ENCODE results near the gene CLIP2.
"Not testable (repeated sequence)": the region's sequence is repeated elsewhere in the genome, so short reads cannot be mapped to it uniquely, and the experiment has no call there.

Gene CLIP2

GRCh38 chr7:74407958-74408357, 118.8 kb downstream of the CLIP2 start:
- no peak for DNase-seq

DNA sequence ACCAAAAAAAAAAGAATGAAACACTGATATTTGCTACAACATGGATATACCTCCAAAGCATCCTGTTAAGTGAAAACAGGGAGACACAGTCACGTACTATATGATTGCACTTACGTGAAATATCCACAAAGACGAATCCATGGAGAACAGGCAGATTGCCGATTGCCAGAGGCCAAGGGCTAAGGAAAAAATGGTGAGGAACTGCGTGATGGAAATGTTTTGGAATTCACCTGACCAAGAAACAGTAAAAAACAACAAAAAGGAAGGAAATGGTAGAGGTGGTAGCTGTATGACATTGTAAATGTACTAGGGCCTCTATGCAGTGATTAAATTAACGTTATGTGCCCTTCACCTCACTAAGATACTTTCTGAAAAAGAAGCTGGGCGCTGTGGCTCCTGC, 120.4 kb downstream of the CLIP2 start:
- DNase-seq = no peak

DNA sequence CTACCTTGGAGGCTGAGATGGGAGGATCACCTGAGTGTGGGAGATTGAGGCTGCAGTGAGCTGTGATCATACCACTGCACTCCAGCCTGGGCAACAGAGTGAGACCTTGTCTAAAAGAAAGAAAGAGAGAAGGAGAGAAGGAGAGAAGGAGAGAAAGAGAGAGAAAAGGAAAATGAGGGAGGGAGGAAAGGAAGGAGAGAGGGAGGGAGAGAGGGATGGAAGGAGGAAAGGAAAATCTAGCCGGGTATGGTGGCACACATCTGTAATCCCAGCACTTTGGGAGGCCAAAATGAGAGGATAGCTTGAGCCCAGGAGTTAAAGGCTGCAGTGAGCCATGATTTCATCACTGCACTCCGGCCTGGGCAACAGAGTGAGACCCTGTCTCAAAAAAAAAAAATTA, 121.6 kb downstream of the CLIP2 start:
- no peak for DNase-seq

DNA sequence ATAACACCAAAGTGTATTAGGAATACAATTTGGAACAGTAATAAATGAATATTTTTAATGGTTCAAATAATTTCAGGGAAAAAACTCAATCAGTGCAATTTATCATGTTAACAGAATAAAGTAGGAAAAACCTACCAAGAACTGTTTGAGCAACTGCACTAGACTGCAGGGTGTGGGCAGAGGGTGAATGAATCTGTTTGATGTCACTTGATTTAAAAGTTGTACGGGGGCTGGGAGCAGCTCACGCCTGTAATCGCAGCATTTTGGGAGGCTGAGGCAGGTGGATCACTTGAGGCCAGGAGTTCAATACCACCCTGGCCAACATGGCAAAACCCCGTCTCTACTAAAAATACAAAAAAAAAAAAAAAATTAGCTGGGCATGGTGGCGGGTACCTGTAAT, 122.4 kb downstream of the CLIP2 start:
- DNase-seq = not testable (repeated sequence)

DNA sequence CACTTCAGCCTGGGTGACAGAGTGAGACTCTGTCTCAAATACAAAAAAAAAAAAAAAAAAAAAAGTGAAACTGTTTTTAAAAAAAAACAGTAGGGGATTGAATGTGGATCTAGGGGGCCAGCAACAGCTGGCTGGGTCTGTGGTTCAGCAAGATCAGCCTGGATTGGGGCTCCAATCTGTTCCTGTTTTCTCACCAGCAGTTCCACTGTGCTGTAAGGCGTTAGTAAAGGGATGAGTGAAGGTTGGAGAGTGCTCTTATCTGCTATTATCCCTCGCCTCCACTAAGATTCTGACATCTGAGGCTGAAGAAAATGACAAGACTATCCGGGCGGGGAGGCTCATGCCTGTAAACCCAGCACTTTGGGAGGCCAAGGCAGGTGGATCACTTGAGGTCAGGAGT, 122.8 kb downstream of the CLIP2 start:
- DNase-seq = no peak

GRCh38 chr7:74412603-74413002, 123.4 kb downstream of the CLIP2 start:
- no peak for DNase-seq

DNA sequence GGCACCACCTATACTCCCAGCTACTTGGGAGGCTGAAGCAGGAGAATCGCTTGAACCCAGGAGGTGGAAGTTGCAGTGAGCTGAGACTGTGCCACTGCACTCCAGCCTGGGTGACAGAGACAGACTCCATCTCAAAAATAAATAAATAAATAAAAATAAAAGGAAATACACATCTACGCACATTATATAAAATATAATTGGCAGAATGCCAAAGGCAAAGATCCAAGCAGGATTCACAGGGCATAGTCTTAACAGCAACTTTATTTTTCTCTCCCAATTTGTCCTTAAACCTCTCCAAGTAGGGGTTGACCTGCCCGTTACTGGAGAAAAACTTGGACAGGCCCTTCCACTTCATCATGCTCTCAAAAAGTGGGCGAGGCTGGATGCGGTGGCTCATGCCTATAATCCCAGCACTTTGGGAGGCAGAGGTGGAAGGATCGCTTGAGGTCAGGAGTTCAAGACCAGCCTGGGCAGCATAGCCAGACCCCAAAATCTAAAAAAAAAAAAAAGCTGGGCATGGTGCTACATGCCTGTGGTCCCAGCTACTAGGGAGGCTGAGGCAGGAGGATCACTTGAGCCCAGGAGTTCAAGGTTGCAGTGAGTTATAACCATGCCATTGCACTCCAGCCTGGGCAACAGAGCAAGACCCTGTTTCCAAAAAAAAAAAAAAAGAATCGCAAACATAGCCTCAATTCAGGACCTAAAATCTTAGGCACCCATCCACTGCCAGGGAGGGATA, 125.6 kb downstream of the CLIP2 start:
- not testable (repeated sequence) for DNase-seq

GRCh38 chr7:74417419-74417971, 128.3 kb downstream of the CLIP2 start:
- peak; percentile 39 for DNase-seq

DNA sequence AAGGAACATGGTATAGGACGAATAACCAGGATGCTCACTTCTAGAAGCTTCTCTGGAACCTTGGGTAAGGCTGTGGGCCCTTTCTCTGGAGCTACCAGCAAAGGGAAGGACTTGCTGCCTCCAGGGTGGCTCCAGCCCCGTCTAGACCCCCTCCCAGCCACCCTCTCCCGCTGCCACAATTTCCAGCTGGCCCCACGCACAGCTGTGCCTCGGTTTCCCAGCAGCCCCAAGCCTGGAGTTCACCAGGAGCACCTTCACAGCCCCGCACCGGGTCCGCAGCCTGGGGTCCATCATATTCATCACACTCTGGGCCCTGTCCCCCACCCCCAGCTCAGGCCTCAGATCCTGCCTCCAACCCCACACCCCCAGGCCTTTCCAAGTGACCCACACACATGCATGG, 128.9 kb downstream of the CLIP2 start:
- DNase-seq = no peak

DNA sequence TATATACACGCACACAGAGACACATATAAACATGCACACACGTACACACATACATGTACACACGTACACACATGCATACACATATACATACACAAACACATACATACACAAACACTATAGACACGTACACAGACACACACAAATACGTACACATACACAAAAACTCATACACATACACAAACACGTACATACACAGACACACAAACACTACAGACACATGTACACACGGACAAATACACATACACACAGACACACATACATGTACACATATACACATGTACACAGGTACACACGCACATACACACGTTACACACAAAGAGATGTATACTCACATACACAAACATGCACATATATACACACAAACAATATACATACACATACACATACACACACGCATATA, 129.3 kb downstream of the CLIP2 start:
- no peak for DNase-seq

GRCh38 chr7:74419232-74419631, 130.0 kb downstream of the CLIP2 start:
- DNase-seq = not testable (repeated sequence)

GRCh38 chr7:74420006-74420405, 130.8 kb downstream of the CLIP2 start:
- no peak for DNase-seq

DNA sequence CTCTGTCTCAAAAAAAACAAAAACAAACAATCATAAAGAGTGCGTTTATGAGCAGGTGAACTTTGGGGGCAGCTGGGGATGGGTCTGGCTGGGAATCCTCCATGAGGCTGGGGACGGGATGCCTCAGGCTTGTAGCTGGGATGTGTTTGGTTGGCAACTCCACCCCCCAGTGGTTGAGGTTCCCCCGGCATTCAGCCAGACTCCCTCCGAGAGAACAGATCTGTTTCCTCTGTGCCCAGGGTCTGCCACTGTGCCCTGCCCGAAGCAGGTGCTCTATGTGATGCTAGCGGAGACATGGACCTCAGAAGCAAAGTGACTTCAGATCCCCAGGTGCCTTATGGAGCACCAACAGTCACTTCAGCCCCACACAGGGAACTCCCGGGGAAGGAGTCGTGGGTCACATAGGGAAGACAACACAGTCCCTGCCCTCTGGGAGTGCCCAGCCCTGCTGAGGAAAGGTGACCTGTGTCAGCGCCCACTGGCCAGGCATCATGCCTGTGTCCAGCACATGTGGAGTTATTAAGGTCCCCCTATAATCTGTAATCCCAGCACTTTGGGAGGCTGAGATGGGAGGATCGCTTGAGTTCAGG, 135.2 kb downstream of the CLIP2 start:
- no peak for DNase-seq

DNA sequence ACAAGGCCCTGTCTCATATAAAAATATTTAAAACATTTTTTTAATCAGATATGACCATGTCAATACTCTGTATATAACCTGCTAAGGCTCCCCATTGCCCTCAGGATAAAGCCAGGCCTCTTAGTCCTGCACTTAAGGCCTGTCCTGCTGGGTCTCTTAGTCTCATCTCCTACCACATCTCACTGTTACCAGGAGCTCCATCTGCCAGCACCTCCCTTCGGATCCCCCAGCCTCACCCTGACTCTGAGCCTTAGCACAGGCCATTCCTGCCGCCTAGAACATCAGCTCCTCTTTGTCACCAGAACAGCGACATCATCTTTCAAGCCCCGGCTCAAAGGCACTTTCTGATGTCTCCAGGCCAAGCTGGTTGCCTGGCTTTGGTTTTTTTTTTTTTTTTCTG, 138.8 kb downstream of the CLIP2 start:
- no peak for DNase-seq

DNA sequence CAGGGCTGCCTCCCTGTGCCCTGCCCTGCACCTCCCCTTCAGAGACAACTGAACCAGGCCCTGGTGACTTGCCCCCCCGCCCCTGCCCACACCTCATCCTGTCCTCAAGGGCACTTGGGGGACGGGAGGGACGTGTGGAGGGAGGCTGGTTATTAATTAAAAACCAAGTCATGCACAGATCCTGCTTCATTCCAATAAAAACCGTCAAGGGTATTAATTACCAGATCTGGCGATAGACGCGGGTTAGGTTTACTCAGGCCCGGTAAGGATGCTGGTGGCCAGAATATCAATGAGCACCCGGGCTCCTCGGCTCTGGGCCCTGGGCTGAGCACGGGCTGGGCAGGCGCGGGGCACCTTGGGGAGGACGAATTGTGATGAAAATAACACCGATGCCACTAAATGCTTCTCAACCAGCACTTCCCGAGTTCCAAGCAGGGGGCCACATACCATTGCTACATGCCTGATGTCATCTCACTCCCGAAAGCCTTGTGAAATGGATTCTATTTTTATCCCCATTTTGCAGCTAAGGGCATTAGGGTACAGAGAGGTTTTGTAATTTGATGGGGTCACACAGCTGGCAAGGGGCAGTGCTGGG, 140.0 kb downstream of the CLIP2 start:
- DNase-seq = no peak

GRCh38 chr7:74430409-74430808, 141.2 kb downstream of the CLIP2 start:
- DNase-seq = not testable (repeated sequence)

- DNase-seq = no peak
These were observed 141.8 kb downstream of the CLIP2 start for GRCh38 chr7:74430961-74431466.

DNA sequence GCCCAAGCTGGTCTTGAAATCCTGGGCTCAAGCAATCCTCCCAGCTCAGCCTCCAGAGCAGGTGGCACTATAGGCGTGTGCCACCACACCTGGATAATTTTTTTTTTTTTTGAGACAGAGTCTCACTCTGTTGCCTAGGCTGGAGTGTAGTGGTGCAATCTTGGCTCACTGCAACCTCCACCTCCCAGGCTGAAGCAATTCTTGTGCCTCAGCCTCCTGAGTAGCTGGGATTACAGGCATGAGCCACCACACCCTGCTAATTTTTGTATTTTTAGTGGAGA, 148.0 kb downstream of the CLIP2 start:
- DNase-seq = not testable (repeated sequence)

GRCh38 chr7:74438327-74438726, 149.1 kb downstream of the CLIP2 start:
- DNase-seq = no peak

GRCh38 chr7:74439541-74439940, 150.3 kb downstream of the CLIP2 start:
- DNase-seq = no peak

DNA sequence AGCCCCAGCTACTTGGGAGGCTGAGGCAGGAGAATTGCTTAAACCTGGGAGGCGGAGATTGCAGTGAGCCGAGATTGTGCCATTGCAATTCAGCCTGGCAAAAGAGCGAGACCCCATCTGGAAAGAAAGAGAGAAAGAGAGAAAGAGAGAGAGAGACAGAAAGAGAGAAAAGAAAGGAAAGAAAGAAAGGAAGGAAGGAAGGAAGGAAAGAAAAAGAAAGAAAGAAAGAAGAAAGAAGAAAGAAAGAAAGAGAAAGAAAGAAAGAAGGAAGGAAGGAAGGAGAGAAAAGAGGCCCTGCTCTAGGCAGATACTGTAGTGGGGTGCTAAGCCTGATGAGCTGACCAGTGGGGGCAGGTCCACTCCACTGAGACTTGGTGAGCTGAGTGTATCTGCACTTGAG, 150.9 kb downstream of the CLIP2 start:
- not testable (repeated sequence) for DNase-seq

- no peak for DNase-seq
These were observed 152.6 kb downstream of the CLIP2 start for GRCh38 chr7:74441801-74442200.

- no peak for DNase-seq
These were observed 154.5 kb downstream of the CLIP2 start for GRCh38 chr7:74443543-74444247.

GRCh38 chr7:74449144-74449543, 159.9 kb downstream of the CLIP2 start:
- DNase-seq = no peak

All from NCI-H510A (cell line).